Calu3 (cell line): Measurements from ENCODE around the gene FOXO1. TPM values are rescaled to one million over a fixed set of nuclear protein-coding genes. Genes with fewer than 3 reads are reported as not detected.

Source experiments
- BruUV-seq: library from RNA; stranded (reverse); fragments of 400-500 nt; replicated peaks from 2 replicates; lab custom pipeline; 2021; lab: Mats Ljungman, UMichigan
- CTCF ChIA-PET: fragments of 300-600 bp; sonication (Branson Sonifier 250); formaldehyde crosslinking; loops from one replicate; lab custom pipeline; 2022; ENCODE audit warnings: antibody characterized with exemption; lab: Charles Lee
- DNase-seq: peaks from one replicate; pipeline ENCODE4 v3.0.0; 2022
- H3K27ac Mint-ChIP-seq: one replicate; pipeline ENCODE4 v1.8.0; 2022; ENCODE audit warnings: mixed read lengths; ENCODE audit not compliant: unreplicated experiment
- H3K27me3 Mint-ChIP-seq: one replicate; pipeline ENCODE4 v1.8.0; 2022; ENCODE audit warnings: mixed read lengths; ENCODE audit not compliant: unreplicated experiment
- H3K36me3 Mint-ChIP-seq: one replicate; pipeline ENCODE4 v1.8.0; 2022; ENCODE audit warnings: mild to moderate bottlenecking, moderate library complexity, mixed read lengths; ENCODE audit not compliant: insufficient read depth, unreplicated experiment
- H3K4me1 Mint-ChIP-seq: one replicate; pipeline ENCODE4 v1.8.0; 2022; ENCODE audit warnings: mild to moderate bottlenecking, low read depth, mixed read lengths; ENCODE audit not compliant: unreplicated experiment
- H3K4me3 Mint-ChIP-seq: one replicate; pipeline ENCODE4 v1.8.0; 2022; ENCODE audit warnings: mild to moderate bottlenecking, low read depth, moderate library complexity, mixed read lengths; ENCODE audit not compliant: unreplicated experiment
- H3K9me3 Mint-ChIP-seq: one replicate; pipeline ENCODE4 v1.8.0; 2022; ENCODE audit warnings: low read depth, mixed read lengths; ENCODE audit not compliant: unreplicated experiment
- intact Hi-C: fragments of 100-400 bp; cut with micrococcal nuclease; formaldehyde crosslinking; loops from one replicate; pipeline ENCODE4 v1.10.0; 2022; ENCODE audit not compliant: unreplicated experiment
- total RNA-seq: library from RNA; stranded (reverse); gene quantifications from 2 replicates; pipeline ENCODE4 v1.2.3, GENCODE V29; 2022
- TF ChIP-seq, protein P1 (sequence below): fragments of 200-600 bp; IDR thresholded peaks from one replicate; pipeline ENCODE4 v1.8.0; 2022; ENCODE audit warnings: antibody characterized with exemption; ENCODE audit not compliant: unreplicated experiment

FOXO1 gene
- total RNA-seq, 1 experiment from 2014 or later, result 11.3 TPM

DNA sequence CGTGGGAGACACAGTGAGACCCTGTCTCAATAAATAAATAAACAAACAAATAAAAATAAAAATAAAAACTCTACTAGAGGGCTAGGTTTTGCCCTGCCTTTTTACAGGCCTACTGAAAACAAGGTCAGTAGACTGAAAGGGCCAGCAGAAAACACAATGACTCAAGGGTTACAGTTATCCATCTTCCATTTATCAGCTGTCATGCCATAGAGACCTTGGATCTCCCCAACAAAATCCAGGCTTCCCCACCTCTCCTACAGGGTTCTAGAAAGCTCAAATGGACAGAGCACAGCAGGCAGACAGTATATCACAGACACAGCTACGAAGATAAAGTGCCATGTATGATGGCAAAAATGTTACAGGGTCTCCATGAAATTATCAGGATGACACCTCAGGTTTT is 54.4 kb downstream of the FOXO1 start:
- no peaks in the 10 kb centered on the region for H3K36me3 Mint-ChIP-seq
- peaks cover 3% of the 10 kb centered on the region for H3K4me1 Mint-ChIP-seq

DNA sequence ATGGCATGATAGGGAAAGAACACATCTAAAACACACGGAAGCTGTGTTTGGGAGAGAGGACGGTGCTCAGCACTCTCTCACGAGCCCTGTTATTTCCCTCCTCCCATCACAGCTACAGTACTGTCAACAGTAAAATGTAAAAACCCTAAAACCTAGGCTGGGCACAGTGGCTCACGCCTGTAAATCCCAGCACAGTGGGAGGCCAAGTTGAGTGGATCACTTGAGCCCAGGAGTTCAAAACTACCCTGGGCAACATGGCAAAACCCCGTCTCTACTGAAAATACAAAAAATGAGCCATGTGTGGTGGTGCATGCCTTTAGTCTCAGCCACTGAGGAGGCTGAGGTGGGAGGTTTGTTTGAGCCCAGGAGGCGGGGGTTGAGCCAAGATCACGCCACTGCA is 54.8 kb downstream of the FOXO1 start:
- intact Hi-C loops, result loop anchor here (5.0 kb wide), 2 partner anchors 36 to 51 kb away; no protein-coding TSS in a partner anchor
- no peak overlapping the region for H3K4me3 Mint-ChIP-seq
- H3K27ac Mint-ChIP-seq, result no peak overlapping the region
- H3K36me3 Mint-ChIP-seq, result no peaks in the 10 kb centered on the region
- TF ChIP-seq, protein P1, sequence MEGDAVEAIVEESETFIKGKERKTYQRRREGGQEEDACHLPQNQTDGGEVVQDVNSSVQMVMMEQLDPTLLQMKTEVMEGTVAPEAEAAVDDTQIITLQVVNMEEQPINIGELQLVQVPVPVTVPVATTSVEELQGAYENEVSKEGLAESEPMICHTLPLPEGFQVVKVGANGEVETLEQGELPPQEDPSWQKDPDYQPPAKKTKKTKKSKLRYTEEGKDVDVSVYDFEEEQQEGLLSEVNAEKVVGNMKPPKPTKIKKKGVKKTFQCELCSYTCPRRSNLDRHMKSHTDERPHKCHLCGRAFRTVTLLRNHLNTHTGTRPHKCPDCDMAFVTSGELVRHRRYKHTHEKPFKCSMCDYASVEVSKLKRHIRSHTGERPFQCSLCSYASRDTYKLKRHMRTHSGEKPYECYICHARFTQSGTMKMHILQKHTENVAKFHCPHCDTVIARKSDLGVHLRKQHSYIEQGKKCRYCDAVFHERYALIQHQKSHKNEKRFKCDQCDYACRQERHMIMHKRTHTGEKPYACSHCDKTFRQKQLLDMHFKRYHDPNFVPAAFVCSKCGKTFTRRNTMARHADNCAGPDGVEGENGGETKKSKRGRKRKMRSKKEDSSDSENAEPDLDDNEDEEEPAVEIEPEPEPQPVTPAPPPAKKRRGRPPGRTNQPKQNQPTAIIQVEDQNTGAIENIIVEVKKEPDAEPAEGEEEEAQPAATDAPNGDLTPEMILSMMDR, result no peak
- H3K9me3 Mint-ChIP-seq, result no peaks in the 10 kb centered on the region
- CTCF ChIA-PET, result no interaction called here
- DNase-seq, result no peak
- no TSS peak for BruUV-seq
- H3K27me3 Mint-ChIP-seq, result no peaks in the 10 kb centered on the region
- H3K4me1 Mint-ChIP-seq, result peaks cover 7% of the 10 kb centered on the region

More for the DNA sequence above, 54.4 kb downstream of the FOXO1 start:
- intact Hi-C loops, result loop anchor here (5.0 kb wide), 2 partner anchors 35 to 50 kb away; no protein-coding TSS in a partner anchor
- no peak overlapping the region for H3K27ac Mint-ChIP-seq
- no peaks in the 10 kb centered on the region for H3K27me3 Mint-ChIP-seq
- DNase-seq, result no peak
- H3K9me3 Mint-ChIP-seq, result no peaks in the 10 kb centered on the region
- TF ChIP-seq, protein P1, result no peak
- no peak overlapping the region for H3K4me3 Mint-ChIP-seq
- CTCF ChIA-PET, result no interaction called here
- no TSS peak for BruUV-seq

- intact Hi-C loops, result loop anchor here (5.0 kb wide), 2 partner anchors 36 to 51 kb away; no protein-coding TSS in a partner anchor
- TF ChIP-seq, protein P1, result no peak
- Mint-ChIP-seq H3K27me3 (no peaks in the 10 kb centered on the region), H3K4me3 (no peak overlapping the region), H3K9me3 (no peaks in the 10 kb centered on the region), H3K27ac (no peak overlapping the region), H3K4me1 (peaks cover 10% of the 10 kb centered on the region), H3K36me3 (no peaks in the 10 kb centered on the region)
- no TSS peak for BruUV-seq
- CTCF ChIA-PET, result no interaction called here
- no peak for DNase-seq
Observed at GRCh38 chr13:40611004-40611403, 55.4 kb downstream of the FOXO1 start.

GRCh38 chr13:40609972-40610726 is 56.3 kb downstream of the FOXO1 start:
- Mint-ChIP-seq H3K9me3 (no peaks in the 10 kb centered on the region), H3K4me3 (no peak overlapping the region), H3K36me3 (no peaks in the 10 kb centered on the region), H3K27me3 (no peaks in the 10 kb centered on the region), H3K4me1 (peaks cover 10% of the 10 kb centered on the region), H3K27ac (no peak overlapping the region)
- no TSS peak for BruUV-seq
- no peak for DNase-seq
- CTCF ChIA-PET, result no interaction called here
- TF ChIP-seq, protein P1, result no peak
- intact Hi-C loops, result loop anchor here (5.0 kb wide), 2 partner anchors 37 to 52 kb away; no protein-coding TSS in a partner anchor
